Neural progenitor cell (in vitro differentiated cells): Measurements from ENCODE around the gene FARS2.

Source experiments
- CTCF ChIP-seq: fragments of 200-600 bp; sonication (generic); IDR thresholded peaks from 2 replicates; pipeline ENCODE4 v1.5.1; 2017; ENCODE audit warnings: antibody characterized with exemption, mild to moderate bottlenecking
- EZH2 ChIP-seq: fragments of 200-600 bp; sonication (generic); IDR thresholded peaks from 2 replicates; pipeline ENCODE4 v1.6.1; 2017; ENCODE audit warnings: antibody characterized with exemption, mild to moderate bottlenecking, moderate library complexity

- TF ChIP-seq CTCF (no peak), EZH2 (no peak)
These were observed 328.9 kb downstream of the FARS2 start for GRCh38 chr6:5590187-5590586.
